HG03520 (cell line): ENCODE results near the gene STUB1.
"Not testable (repeated sequence)": the region's sequence is repeated elsewhere in the genome, so short reads cannot be mapped to it uniquely, and the experiment has no call there.

Experiments
- ATAC-seq: cut with Tn5 transposase; IDR thresholded peaks from one replicate; pipeline ENCODE4 v1.9.1; 2021; ENCODE audit warnings: mild to moderate bottlenecking, moderate library complexity; ENCODE audit not compliant: unreplicated experiment

Gene STUB1

GRCh38 chr16:678209-678857 is 1.9 kb upstream of the STUB1 start:
- ATAC-seq: no peak

GRCh38 chr16:678858-679813 is 1.1 kb upstream of the STUB1 start:
- no peak for ATAC-seq

DNA sequence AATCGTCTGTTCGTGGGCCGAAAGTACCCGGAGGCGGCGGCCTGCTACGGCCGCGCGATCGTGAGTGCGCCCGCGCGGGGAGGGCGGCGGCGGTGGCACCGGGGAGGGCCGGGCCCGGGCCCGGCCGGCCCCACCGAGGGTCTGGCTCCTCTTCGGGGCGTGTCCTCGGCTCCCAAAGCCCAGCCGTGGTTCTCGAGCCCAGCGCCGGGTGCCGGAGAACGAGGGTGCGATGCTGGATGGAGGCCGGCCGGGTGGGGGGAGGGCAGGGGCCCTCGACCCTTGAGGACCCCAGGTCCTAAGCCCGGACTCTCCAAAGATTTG is 375 bp downstream of the STUB1 start:
- ATAC-seq: no peak

DNA sequence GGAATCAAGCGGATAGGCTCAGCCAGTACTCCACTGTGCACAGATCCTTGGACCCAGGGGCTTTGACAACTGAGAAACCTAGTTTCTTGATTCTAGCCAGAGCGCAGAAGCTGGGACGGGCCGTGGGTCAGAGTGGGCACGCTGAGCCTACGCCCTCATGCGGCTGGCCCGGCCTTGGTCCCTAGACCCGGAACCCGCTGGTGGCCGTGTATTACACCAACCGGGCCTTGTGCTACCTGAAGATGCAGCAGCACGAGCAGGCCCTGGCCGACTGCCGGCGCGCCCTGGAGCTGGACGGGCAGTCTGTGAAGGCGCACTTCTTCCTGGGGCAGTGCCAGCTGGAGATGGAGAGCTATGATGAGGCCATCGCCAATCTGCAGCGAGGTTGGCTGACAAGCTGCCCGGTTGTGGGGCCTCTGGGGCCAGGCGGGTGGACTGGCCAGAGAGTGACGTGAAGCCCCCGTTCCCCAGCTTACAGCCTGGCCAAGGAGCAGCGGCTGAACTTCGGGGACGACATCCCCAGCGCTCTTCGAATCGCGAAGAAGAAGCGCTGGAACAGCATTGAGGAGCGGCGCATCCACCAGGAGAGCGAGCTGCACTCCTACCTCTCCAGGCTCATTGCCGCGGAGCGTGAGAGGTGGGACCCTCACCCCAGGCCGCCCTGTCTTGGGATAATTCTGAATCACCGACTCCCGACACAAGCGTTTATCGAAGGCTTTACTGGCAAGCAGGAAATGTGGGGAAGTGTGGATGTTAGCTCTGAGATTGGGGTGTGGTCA is 946 bp downstream of the STUB1 start:
- no peak for ATAC-seq

- no peak for ATAC-seq
Observed at GRCh38 chr16:681746-682427, 1.7 kb downstream of the STUB1 start.

DNA sequence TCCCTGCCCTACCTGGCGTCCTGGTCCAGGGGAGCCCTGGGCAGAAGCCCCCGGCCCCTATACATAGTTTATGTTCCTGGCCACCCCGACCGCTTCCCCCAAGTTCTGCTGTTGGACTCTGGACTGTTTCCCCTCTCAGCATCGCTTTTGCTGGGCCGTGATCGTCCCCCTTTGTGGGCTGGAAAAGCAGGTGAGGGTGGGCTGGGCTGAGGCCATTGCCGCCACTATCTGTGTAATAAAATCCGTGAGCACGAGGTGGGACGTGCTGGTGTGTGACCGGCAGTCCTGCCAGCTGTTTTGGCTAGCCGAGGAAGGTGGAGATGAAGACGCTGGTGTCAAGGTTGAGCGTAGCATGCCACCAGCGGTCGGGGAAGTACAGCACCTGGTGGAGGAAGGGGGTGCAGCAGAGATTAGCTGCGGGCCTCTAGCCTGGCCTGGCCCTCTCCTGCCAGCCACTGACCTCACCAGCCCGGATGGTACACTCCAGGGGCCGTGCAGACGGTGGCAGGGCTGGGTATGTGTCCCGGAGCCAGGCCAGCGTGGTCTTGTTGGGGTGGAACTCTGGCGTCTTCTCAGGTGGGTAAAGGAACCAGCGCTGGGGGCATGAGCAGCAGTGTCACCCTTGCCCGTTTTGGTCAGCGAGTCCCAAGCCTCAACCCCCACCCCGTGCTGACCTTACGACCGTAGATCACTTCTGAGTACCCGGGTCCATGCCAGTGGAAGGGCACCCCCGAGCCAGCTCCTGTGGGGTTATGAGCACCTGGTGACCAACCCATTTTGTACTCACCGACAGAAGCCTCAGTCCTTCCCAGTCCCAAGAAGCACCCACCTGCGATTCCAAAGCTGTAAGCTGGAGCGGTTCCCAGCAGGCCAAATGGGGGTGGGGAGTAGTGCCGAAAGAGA is 2.5 kb downstream of the STUB1 start:
- no peak for ATAC-seq

- no peak for ATAC-seq
Observed at GRCh38 chr16:683396-684070, 3.3 kb downstream of the STUB1 start.

DNA sequence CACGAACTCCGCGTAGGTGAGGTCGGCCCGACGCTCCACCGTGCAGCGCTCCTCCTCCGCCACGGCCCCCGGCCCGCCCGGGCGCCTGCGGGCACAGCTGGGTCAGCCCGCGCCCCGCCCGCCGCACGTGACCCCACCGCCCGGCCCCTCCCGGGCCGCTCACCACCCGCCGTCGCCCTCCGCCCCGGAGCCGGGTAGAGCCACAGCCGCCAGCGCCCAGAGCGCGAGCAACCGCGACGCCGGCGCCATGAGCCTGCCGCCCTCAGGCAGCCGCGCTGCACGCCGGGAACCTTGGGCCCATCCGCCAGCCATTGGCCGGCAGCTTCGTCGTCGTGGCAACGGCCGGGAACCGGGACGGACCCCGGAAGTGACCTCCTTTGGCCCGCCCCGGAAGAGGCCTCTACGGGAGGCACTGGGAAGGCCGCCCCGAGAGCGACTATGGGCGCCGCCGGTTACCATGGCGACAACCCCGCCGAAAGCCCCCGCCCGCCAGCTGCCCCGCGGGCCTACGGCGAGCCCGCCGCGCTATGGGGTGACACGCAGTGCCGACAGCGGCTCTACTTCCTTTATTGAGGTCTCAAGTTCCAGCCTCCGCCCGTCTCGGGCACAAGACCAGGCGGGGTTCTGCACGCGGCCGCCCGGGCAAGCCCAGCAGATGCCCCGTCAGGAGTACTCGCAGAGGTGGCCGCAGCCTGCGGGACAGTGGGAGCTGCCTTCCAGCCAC is 4.0 kb downstream of the STUB1 start, which contains the start of gene JMJD8:
Gene JMJD8 (minus strand): TSS at position 264 of the 724 bp plus-strand sequence. CDS start 15 bp downstream, at position 249.
- ATAC-seq: peak; percentile 69

GRCh38 chr16:684961-685696 is 4.9 kb downstream of the STUB1 start:
- no peak for ATAC-seq

DNA sequence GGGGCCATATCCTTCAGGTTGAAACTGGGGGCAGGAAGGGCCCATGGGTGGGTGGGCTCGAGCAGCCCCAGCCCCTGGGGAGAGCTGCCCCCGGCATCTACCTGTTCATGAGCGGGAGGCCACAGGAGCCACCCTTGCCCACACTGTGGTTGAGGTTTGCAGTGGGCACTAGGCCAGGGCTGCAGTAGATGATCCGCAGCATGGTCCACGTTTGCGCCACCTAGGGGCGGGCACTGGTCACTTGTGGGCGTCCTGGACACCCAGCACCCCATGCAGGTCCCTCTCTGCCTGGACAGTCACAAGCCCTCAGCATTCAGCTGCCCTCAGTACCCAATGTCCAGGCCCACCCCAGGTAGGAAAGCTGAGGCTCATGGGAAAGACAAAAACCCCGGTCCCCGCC is 5.8 kb downstream of the STUB1 start:
- ATAC-seq: no peak

GRCh38 chr16:686459-687260 is 6.5 kb downstream of the STUB1 start:
- no peak for ATAC-seq

DNA sequence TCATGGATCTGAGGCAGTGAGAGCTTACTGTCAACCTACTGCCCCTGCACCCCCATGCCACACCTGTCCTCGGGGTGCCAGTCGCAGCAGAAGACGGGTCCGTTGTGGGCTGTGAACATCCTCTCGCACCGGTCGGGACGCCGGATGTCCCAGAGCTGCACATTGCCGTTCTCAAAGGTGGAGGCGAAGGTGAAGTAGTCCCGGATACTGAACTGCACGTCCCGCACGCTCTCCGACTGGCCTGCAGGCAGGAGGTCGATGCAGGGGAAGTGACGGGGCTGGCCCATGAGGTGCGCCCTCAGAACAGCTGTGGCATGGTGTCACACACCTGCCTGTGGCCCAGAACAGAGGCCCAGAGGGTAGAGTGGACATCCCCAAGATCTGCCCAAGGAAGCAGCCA is 7.3 kb downstream of the STUB1 start:
- ATAC-seq: no peak

DNA sequence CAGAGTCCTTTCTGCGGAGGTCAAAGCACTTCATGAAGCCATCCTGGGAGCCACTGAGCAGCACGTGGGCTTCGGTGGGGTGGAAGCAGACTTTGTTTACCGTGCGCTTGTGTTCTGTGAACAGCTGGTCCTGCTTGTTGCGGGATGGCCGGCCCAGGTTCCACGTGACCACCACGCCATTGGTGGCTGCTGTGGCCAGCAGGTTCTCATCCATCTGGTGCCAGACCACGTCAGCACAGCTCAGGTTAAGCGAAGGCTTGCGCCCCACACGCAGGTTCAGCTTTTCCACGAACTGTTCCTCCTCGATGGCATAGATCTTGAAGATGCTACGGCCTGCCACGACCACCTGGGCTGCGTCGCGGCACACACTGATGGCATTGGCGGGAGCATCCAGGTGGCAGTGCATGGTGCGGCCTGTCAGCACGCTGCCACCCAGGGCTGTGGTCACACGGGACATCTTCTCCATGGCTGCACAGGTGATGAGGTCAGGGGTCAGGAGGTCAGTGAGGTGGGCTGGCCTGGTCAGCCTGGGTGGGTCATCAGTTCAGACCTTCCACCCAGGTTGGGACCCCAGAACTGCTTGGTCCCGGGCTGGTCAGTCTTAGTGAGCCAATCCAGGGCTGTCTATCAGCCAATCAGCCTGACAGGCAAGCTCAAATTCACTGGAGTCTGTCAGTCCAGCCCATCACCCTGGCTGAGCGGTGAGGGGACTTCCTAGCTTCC is 9.1 kb downstream of the STUB1 start:
- ATAC-seq: no peak

DNA sequence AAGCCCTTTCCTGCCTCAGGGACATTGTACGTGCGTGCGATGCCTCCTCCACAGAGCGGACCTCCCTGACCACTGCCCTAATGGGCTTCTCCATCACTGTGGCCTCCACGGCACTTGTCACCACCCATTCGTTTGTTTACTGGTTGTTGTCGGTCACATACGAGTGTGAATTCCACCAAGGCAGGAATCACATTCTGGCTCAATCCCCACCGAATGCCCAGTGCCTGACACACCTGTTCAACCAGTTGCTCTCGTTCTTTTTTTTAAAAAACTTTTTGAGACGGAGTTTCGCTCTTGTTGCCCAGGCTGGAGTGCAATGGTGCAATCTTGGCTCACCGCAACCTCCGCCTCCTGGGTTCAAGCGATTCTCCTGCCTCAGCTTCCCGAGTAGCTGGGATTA is 11.0 kb downstream of the STUB1 start:
- ATAC-seq: not testable (repeated sequence)

DNA sequence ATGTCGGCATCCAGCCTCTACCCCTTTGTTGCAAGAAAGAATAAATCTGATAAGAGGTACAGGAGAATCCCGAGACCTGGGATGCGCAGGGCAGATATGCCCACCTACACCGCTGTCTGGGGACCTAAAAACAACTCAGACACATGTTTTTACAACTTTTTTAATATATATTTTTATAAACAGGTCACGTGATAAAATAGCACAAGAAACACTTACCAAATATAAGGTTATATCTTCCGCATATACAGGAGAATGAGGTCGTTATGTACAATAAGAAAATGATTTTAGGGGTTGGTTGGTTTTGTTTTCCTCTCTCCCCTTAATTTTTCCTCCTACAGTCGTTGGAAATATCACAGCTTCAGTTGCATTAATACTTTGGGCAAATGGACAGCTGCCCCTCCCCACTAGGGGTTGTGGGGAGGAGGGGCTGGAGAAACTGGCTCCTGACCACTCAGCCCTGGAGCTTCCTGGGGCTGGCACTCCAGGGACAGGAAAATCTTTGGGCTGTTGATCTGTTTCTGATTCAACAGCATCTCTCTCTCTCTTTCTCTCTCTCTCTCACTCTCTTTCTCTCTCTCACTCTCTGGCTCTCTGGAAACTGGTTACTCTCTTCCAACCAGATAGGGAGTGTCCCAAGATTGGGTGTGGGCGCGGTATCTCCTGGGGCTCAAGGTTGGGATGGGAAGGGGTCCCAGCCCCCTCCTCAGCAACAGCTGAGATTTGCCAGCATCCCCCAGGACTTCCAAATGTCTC is 12.3 kb downstream of the STUB1 start:
- ATAC-seq: no peak

GRCh38 chr16:693364-693763 is 13.2 kb downstream of the STUB1 start:
- no peak for ATAC-seq
